HEK293 (cell line): ENCODE data around the gene ITPA.

Experiments
- BCL6B ChIP-seq: fragments of 450-650 bp; formaldehyde crosslinking; IDR thresholded peaks from 2 replicates; pipeline ENCODE4 v1.5.1; 2017; ENCODE audit warnings: missing biosample characterization, missing genetic modification characterization
- EGR2 ChIP-seq: fragments of 450-650 bp; formaldehyde crosslinking; IDR thresholded peaks from 2 replicates; pipeline ENCODE4 v1.5.1; 2016; ENCODE audit warnings: low read depth, missing biosample characterization, missing genetic modification characterization
- KLF10 ChIP-seq: fragments of 450-650 bp; IDR thresholded peaks from 2 replicates; pipeline ENCODE4 v1.5.1; 2018; ENCODE audit warnings: missing biosample characterization, mild to moderate bottlenecking, missing genetic modification characterization
- OSR2 ChIP-seq: fragments of 450-650 bp; formaldehyde crosslinking; IDR thresholded peaks from 2 replicates; pipeline ENCODE4 v1.5.1; 2016; ENCODE audit warnings: missing biosample characterization, missing genetic modification characterization
- SALL2 ChIP-seq: fragments of 450-650 bp; formaldehyde crosslinking; IDR thresholded peaks from 2 replicates; pipeline ENCODE4 v1.5.0; 2017; ENCODE audit warnings: missing biosample characterization, mild to moderate bottlenecking, missing genetic modification characterization, borderline replicate concordance
- TRIM28 ChIP-seq: IDR thresholded peaks from 2 replicates; pipeline ENCODE4 v1.6.1; 2011; ENCODE audit warnings: low read length, control low read depth, borderline replicate concordance
- TSHZ1 ChIP-seq: fragments of 450-650 bp; formaldehyde crosslinking; IDR thresholded peaks from 2 replicates; pipeline ENCODE4 v1.5.1; 2016; ENCODE audit warnings: missing biosample characterization, missing genetic modification characterization, borderline replicate concordance
- ZBTB7A ChIP-seq: fragments of 450-650 bp; formaldehyde crosslinking; IDR thresholded peaks from 2 replicates; pipeline ENCODE4 v1.5.1; 2016; ENCODE audit warnings: low read depth, missing biosample characterization, missing genetic modification characterization
- ZFHX2 ChIP-seq: fragments of 450-650 bp; formaldehyde crosslinking; conservative IDR thresholded peaks from 2 replicates; pipeline ENCODE4 v1.5.1; 2016; ENCODE audit warnings: missing biosample characterization, missing genetic modification characterization
- ZNF133 ChIP-seq: fragments of 450-650 bp; formaldehyde crosslinking; IDR thresholded peaks from 2 replicates; pipeline ENCODE4 v1.5.1; 2016; ENCODE audit warnings: missing biosample characterization, missing genetic modification characterization
- ZNF155 ChIP-seq: fragments of 450-650 bp; formaldehyde crosslinking; IDR thresholded peaks from 2 replicates; pipeline ENCODE4 v1.5.1; 2016; ENCODE audit warnings: missing biosample characterization, missing genetic modification characterization
- ZNF16 ChIP-seq: fragments of 450-650 bp; formaldehyde crosslinking; IDR thresholded peaks from 2 replicates; pipeline ENCODE4 v1.5.1; 2016; ENCODE audit warnings: low read depth, missing biosample characterization, missing genetic modification characterization
- ZNF280D ChIP-seq: fragments of 450-650 bp; formaldehyde crosslinking; IDR thresholded peaks from 2 replicates; pipeline ENCODE4 v1.5.1; 2016; ENCODE audit warnings: missing biosample characterization, missing genetic modification characterization
- ZNF398 ChIP-seq: fragments of 450-650 bp; formaldehyde crosslinking; IDR thresholded peaks from 2 replicates; pipeline ENCODE4 v1.5.1; 2017; ENCODE audit warnings: missing biosample characterization, missing genetic modification characterization
- ZNF48 ChIP-seq: fragments of 450-650 bp; formaldehyde crosslinking; IDR thresholded peaks from 2 replicates; pipeline ENCODE4 v1.5.1; 2016; ENCODE audit warnings: missing biosample characterization, missing genetic modification characterization
- ZNF501 ChIP-seq: fragments of 450-650 bp; formaldehyde crosslinking; IDR thresholded peaks from 2 replicates; pipeline ENCODE4 v1.5.1; 2016; ENCODE audit warnings: missing biosample characterization, missing genetic modification characterization
- ZNF521 ChIP-seq: fragments of 450-650 bp; formaldehyde crosslinking; IDR thresholded peaks from 2 replicates; pipeline ENCODE4 v1.5.1; 2017; ENCODE audit warnings: missing biosample characterization, mild to moderate bottlenecking, missing genetic modification characterization
- ZNF544 ChIP-seq: fragments of 450-650 bp; formaldehyde crosslinking; IDR thresholded peaks from 2 replicates; pipeline ENCODE4 v1.5.0; 2017; ENCODE audit warnings: missing biosample characterization, missing genetic modification characterization
- ZNF624 ChIP-seq: fragments of 450-650 bp; formaldehyde crosslinking; IDR thresholded peaks from 2 replicates; pipeline ENCODE4 v1.5.1; 2017; ENCODE audit warnings: missing biosample characterization, missing genetic modification characterization
- ZNF626 ChIP-seq: fragments of 450-650 bp; sonication (Bioruptor Pico); formaldehyde crosslinking; IDR thresholded peaks from 2 replicates; pipeline ENCODE4 v1.5.1; 2018; ENCODE audit warnings: missing biosample characterization, missing genetic modification characterization, inconsistent platforms
- ZNF664 ChIP-seq: fragments of 450-650 bp; formaldehyde crosslinking; IDR thresholded peaks from 2 replicates; pipeline ENCODE4 v1.5.1; 2016; ENCODE audit warnings: missing biosample characterization, missing genetic modification characterization
- ZNF707 ChIP-seq: fragments of 450-650 bp; formaldehyde crosslinking; IDR thresholded peaks from 2 replicates; pipeline ENCODE4 v1.5.1; 2016; ENCODE audit warnings: missing biosample characterization, missing genetic modification characterization
- ZXDB ChIP-seq: fragments of 450-650 bp; formaldehyde crosslinking; IDR thresholded peaks from 2 replicates; pipeline ENCODE4 v1.5.1; 2016; ENCODE audit warnings: missing biosample characterization, missing genetic modification characterization
- TF ChIP-seq, protein P1 (sequence below): fragments of 450-650 bp; formaldehyde crosslinking; IDR thresholded peaks from 2 replicates; pipeline ENCODE4 v1.5.1; 2016; ENCODE audit warnings: missing biosample characterization, missing genetic modification characterization
- TF ChIP-seq, protein P2 (sequence below): fragments of 450-650 bp; formaldehyde crosslinking; IDR thresholded peaks from 2 replicates; pipeline ENCODE4 v1.5.1; 2016; ENCODE audit warnings: missing biosample characterization, missing genetic modification characterization
- TF ChIP-seq, protein P3 (sequence below): fragments of 450-650 bp; formaldehyde crosslinking; IDR thresholded peaks from 2 replicates; pipeline ENCODE4 v1.5.1; 2016; ENCODE audit warnings: missing biosample characterization, missing genetic modification characterization

Gene ITPA

GRCh38 chr20:3204124-3204794 is 5.0 kb upstream of the ITPA start, which contains the start of gene DDRGK1 (continued):
- no peak; the same call in 1 of the 2 replicates for TF ChIP-seq ZNF501
- no peak for TF ChIP-seq SALL2 (tag by site-specific recombination)
- TF ChIP-seq EGR2 (tag by site-specific recombination) = no peak
- TF ChIP-seq ZNF16 (tag by site-specific recombination) = no peak
- TF ChIP-seq BCL6B = no peak
- peak; percentile 71 for TF ChIP-seq ZXDB (tag by site-specific recombination)
- TF ChIP-seq OSR2 (tag by site-specific recombination) = peak; percentile 32; the same call in 1 of the 2 replicates
- no peak for TF ChIP-seq ZNF521 (tag by site-specific recombination)
- TF ChIP-seq, protein P1, sequence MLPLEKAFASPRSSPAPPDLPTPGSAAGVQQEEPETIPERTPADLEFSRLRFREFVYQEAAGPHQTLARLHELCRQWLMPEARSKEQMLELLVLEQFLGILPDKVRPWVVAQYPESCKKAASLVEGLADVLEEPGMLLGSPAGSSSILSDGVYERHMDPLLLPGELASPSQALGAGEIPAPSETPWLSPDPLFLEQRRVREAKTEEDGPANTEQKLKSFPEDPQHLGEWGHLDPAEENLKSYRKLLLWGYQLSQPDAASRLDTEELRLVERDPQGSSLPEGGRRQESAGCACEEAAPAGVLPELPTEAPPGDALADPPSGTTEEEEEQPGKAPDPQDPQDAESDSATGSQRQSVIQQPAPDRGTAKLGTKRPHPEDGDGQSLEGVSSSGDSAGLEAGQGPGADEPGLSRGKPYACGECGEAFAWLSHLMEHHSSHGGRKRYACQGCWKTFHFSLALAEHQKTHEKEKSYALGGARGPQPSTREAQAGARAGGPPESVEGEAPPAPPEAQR (tag by site-specific recombination) = no peak
- TF ChIP-seq ZBTB7A = no peak
- TF ChIP-seq, protein P2, sequence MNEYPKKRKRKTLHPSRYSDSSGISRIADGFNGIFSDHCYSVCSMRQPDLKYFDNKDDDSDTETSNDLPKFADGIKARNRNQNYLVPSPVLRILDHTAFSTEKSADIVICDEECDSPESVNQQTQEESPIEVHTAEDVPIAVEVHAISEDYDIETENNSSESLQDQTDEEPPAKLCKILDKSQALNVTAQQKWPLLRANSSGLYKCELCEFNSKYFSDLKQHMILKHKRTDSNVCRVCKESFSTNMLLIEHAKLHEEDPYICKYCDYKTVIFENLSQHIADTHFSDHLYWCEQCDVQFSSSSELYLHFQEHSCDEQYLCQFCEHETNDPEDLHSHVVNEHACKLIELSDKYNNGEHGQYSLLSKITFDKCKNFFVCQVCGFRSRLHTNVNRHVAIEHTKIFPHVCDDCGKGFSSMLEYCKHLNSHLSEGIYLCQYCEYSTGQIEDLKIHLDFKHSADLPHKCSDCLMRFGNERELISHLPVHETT (tag by site-specific recombination) = no peak
- no peak for TF ChIP-seq TRIM28
- no peak for TF ChIP-seq ZNF624 (tag by site-specific recombination)
- no peak for TF ChIP-seq ZFHX2 (tag by site-specific recombination)
- TF ChIP-seq ZNF398 (tag by site-specific recombination) = 0 out of 2 replicates have a peak, but pooled peaks have one; percentile 0
- TF ChIP-seq ZNF280D (tag by site-specific recombination) = no peak
- no peak for TF ChIP-seq ZNF133 (tag by site-specific recombination)
- TF ChIP-seq ZNF664 (tag by site-specific recombination) = no peak
- TF ChIP-seq ZNF626 (tag by site-specific recombination) = no peak
- no peak for TF ChIP-seq ZNF707
- TF ChIP-seq ZNF48 (tag by site-specific recombination) = no peak
- no peak for TF ChIP-seq ZNF544 (tag by site-specific recombination)
- TF ChIP-seq KLF10 (tag by site-specific recombination) = no peak
- TF ChIP-seq, protein P3, sequence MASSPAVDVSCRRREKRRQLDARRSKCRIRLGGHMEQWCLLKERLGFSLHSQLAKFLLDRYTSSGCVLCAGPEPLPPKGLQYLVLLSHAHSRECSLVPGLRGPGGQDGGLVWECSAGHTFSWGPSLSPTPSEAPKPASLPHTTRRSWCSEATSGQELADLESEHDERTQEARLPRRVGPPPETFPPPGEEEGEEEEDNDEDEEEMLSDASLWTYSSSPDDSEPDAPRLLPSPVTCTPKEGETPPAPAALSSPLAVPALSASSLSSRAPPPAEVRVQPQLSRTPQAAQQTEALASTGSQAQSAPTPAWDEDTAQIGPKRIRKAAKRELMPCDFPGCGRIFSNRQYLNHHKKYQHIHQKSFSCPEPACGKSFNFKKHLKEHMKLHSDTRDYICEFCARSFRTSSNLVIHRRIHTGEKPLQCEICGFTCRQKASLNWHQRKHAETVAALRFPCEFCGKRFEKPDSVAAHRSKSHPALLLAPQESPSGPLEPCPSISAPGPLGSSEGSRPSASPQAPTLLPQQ (tag by site-specific recombination) = peak; percentile 31; the same call in 1 of the 2 replicates
- no peak for TF ChIP-seq ZNF155
- TF ChIP-seq TSHZ1 = no peak
